HG02623 (cell line): ENCODE data around the gene GMPR.
"Not testable (repeated sequence)": the region's sequence is repeated elsewhere in the genome, so short reads cannot be mapped to it uniquely, and the experiment has no call there.

Experiments used
- ATAC-seq: cut with Tn5 transposase; IDR thresholded peaks from one replicate; pipeline ENCODE4 v1.9.1; 2021; ENCODE audit warnings: moderate library complexity; ENCODE audit not compliant: unreplicated experiment

GMPR gene

GRCh38 chr6:16244869-16245451 is 6.6 kb downstream of the GMPR start:
- ATAC-seq = no peak

GRCh38 chr6:16248271-16248853 is 10.0 kb downstream of the GMPR start:
- no peak for ATAC-seq

GRCh38 chr6:16249971-16250370 is 11.6 kb downstream of the GMPR start:
- ATAC-seq = no peak

DNA sequence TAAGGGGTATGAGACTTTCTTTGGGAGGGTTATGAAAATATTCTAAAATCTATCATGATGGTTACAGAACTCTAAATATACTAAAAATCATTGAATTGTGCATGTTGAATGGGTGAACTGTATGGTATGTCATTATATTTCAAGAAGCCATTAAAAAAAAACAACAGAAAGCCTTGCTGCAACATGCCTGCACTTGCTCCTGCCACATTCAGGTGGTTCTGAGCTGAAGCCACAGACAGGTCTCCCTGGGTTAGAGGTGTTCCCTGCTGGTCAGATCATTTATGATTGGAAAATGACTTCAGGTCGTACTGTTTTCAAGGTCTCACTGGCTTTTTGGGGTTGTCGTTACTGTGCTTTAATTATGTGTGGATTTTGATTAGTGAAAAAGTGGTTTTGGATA is 13.3 kb downstream of the GMPR start:
- ATAC-seq = no peak

DNA sequence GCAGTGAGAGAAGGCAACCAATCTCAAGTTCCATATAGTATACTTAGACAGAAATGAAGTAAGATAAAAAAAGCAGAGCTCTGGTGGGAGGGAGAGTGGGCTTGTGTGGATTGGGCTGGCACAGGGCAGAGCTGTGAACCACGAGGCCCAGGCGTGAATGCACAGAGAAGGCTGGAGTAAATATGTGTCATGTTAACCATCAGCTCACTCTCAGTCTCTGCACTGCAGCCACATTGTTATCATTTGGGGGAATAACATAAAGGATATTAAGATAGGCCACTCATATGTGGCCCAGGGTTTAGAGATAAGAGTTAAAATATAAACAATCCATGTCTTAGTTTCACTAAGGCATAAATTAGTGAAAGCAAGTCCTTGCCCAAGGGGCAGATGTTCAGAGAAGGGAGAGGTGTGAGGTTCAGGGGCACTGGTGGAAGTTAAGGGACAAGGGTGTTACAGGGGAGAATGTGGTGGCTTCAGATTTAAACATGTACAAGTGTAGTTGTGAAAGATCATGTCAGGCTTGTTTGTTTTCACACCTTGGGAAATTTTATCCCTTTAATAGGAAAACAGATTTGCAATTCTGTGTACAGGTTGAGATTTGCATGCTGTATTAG is 14.4 kb downstream of the GMPR start:
- ATAC-seq = no peak

GRCh38 chr6:16253399-16254144 is 15.2 kb downstream of the GMPR start:
- ATAC-seq = no peak

DNA sequence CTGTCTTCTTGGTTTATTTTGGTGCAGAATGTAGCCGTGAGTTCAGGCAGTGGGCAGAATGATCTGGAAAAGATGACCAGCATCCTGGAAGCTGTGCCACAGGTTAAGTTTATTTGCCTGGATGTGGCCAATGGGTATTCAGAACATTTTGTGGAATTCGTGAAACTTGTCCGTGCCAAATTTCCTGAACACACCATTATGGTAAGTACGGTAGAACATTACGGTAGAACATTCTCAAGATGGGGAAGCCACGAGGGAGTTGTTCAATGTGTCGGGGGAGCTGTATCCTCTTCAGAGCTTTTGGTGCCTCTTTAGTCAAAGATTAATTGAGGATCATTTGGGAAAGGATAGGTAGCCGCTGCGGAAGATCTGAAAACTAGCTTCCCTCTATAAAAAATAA is 16.1 kb downstream of the GMPR start:
- ATAC-seq = no peak

DNA sequence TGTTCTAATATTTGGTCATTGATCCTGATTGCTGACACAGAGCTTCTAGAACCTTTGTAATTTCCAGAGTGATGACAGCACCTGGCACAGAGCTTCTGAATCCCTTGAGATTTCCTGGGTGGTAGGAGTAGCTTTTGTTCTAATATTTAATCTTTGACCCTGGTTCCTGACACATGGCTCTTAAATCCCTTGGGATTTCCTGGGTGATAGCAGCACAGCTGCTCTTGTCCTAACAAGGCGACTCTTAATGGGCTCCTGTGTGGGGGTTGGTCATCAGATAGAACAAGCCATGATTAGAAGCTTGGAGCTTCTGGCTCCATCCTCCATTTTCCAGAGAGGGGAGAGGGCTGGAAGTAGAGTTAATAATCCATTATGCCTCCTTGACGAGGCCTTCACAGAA is 18.4 kb downstream of the GMPR start:
- no peak for ATAC-seq

DNA sequence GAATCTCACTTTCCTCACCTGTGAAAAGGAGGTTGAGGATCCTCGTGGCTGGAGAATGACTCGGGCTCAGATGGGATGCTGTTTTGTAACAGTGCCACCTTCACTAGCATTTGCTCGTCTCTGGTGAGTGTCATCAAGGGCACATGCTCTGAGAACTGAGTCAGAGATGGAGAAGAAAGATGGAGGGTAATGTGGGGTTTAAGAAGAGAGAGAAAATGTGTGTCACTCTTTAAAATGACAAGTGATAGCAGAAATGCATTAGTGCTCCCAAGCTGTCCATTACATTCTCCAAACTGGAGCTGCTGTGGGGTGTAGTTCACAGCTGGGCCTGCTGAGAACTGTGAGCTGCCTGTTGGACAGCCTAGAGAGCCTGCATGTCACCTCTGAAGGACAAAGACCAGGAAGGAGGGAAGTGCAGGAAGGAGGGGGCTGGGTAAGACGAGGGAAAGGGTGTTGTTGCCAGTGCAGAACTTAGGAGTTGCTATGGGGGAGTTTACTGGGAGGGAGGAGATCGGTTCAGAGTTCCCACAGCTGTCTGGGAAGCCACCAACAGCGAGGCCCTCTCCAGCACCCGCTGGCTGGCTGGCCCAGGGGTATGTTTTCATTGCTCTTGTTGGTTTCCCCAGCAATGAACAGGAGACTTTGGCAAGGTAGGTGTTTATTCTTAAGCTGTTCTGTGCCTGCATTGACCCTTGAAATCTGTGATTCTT is 19.8 kb downstream of the GMPR start:
- no peak for ATAC-seq

DNA sequence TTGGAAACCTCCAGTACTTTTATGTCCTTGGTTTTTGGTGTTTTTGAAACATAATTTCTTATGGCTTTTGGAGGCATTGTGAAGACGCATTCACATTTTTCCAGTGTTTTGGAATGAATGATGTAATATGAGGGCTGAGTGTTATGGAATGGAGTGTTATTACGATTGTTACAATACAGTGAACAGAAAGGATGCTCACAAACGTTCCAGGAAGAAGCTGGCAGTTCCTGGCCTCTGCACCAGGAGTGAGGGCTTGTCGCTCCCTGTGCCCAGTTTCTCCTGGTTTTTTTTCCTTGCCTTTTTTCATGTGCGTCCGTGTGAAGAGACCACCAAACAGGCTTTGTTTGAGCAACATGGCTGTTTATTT is 20.3 kb downstream of the GMPR start:
- ATAC-seq = no peak

- ATAC-seq = not testable (repeated sequence)
Measured at GRCh38 chr6:16259604-16260003, 21.2 kb downstream of the GMPR start.

DNA sequence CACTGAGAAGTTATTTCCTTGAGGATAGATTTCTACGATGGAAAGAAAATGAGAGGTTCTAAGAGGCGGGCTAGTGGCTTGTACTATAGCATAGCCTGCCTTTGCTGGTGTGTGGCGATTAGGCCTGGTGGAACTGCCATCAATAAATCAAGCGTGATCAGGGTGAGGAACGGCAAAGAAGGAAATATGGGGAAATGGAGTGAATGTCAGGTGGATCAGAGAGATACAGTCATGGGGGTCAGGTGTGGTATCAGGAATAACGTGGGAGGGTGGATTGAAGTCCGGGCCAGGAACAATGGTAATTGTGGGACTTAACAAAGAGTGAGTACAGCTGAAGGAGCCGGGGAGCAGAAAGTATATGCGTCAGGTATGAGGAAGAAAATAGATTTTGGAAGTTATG is 22.2 kb downstream of the GMPR start:
- ATAC-seq = not testable (repeated sequence)

DNA sequence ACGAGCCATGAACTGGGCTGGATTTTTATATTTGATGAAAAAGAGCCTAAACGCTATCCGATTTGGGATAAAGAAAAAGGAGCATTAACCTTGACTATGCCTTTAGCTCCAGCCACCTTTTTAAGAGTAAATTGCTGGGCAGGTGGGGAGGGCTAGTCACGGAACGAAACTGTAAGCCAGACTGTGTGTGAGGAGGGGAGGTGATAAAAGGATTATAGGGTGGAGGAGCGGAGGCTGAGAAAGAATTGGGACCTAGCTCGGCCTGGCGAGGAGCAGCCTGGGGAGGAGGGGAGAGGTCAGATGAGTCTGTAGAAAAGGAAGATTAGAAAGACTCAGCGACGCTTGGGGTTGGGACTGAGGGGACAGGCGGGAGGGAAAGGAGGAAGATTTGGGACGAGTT is 24.4 kb downstream of the GMPR start:
- not testable (repeated sequence) for ATAC-seq

- ATAC-seq = not testable (repeated sequence)
Measured at GRCh38 chr6:16263464-16264099, 25.2 kb downstream of the GMPR start.

GRCh38 chr6:16264785-16265184 is 26.4 kb downstream of the GMPR start:
- no peak for ATAC-seq

DNA sequence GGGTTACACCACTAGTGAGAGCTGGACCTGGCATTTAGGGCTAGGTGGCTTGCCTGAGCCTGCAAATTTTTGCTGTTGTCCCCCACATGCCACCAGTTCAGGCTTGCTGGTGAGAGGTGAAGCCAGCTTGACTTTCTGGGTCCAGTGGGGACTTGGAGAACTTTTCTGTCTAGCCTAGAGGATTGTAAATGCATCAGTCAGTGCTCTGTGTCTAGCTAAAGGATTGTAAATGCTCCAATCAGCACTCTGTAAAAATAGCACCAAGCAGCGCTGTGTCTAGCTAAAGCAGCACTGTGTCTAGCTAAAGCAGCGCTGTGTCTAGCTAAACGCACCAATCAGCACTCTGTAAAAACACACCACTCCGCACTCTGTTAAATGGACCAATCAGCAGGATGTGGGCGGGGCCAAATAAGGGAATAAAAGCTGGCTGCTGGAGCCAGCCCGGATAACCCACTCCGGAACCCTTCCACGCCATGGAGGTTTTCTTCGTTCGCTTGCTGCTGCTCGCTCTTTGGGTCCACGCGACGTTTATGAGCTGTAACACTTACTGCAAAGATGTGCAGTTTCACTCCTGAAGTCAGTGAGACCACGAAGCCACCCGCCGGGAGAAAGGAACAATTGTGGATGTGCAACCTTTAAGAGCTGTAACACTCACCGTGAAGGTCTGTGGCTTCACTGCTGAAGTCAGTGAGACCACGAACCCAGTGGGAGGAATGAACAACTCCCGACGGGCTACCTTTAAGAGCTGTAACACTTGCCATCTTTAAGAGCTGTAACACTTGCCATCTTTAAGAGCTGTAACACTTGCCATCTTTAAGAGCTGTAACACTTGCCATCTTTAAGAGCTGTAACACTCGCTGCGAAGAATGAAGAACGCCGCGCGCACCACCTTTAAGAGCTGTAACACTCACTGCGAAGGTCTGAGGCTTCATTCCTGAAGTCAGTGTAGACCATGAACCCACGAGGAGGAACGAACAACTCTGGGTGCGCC is 27.3 kb downstream of the GMPR start:
- no peak for ATAC-seq

GRCh38 chr6:16267428-16268263 is 29.3 kb downstream of the GMPR start:
- no peak for ATAC-seq

GRCh38 chr6:16269442-16270070 is 31.2 kb downstream of the GMPR start:
- not testable (repeated sequence) for ATAC-seq
